ENCODE results near the gene HS6ST2.

DNA sequence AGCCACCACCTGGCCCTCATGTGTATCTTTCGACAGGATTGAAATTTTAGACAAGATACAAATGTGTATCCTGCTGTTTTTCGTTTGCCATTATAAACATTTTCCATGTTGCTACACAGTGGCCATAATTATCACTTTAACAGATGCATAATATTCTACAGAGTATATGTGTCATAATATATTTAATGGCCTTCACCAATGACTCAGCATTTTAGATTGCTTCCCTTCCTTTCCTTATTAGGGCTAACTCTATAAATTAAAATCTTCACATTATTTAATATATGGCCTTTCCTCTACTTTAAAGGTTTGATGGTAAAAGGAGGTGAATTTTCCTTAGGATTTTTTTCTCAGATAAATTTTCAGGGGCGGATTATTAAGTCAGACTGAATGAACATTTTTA is 97.4 kb downstream of the HS6ST2 start:
- TF ChIP-seq, protein P1, sequence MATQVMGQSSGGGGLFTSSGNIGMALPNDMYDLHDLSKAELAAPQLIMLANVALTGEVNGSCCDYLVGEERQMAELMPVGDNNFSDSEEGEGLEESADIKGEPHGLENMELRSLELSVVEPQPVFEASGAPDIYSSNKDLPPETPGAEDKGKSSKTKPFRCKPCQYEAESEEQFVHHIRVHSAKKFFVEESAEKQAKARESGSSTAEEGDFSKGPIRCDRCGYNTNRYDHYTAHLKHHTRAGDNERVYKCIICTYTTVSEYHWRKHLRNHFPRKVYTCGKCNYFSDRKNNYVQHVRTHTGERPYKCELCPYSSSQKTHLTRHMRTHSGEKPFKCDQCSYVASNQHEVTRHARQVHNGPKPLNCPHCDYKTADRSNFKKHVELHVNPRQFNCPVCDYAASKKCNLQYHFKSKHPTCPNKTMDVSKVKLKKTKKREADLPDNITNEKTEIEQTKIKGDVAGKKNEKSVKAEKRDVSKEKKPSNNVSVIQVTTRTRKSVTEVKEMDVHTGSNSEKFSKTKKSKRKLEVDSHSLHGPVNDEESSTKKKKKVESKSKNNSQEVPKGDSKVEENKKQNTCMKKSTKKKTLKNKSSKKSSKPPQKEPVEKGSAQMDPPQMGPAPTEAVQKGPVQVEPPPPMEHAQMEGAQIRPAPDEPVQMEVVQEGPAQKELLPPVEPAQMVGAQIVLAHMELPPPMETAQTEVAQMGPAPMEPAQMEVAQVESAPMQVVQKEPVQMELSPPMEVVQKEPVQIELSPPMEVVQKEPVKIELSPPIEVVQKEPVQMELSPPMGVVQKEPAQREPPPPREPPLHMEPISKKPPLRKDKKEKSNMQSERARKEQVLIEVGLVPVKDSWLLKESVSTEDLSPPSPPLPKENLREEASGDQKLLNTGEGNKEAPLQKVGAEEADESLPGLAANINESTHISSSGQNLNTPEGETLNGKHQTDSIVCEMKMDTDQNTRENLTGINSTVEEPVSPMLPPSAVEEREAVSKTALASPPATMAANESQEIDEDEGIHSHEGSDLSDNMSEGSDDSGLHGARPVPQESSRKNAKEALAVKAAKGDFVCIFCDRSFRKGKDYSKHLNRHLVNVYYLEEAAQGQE (IDR thresholded peaks at IDR 0.05; ENCODE audit: insufficient read depth in 1 of 2, low read depth in 2 of 2, low read length in 2 of 2): no peak
- TF ChIP-seq SIN3A (IDR thresholded peaks at IDR 0.05; ENCODE audit: borderline replicate concordance, insufficient read depth, low read length) (no peak), POLR2AphosphoS5 (IDR thresholded peaks at IDR 0.05; ENCODE audit: low read depth, low read length) (no peak), TAF1 (IDR thresholded peaks at IDR 0.05; ENCODE audit: borderline replicate concordance, insufficient read depth, low read length) (no peak), FOXP2 (optimal IDR thresholded peaks at IDR 0.05; ENCODE audit: borderline replicate concordance, extremely low read depth, extremely low read length, insufficient read depth) (no peak)

Data from PFSK-1 (cell line).